HG03064 (cell line): ENCODE results near the gene KCTD1.

ENCODE experiments used
- ATAC-seq: cut with Tn5 transposase; IDR thresholded peaks from one replicate; pipeline ENCODE4 v1.9.1; 2021; ENCODE audit warnings: low read depth; ENCODE audit not compliant: unreplicated experiment

KCTD1 gene

GRCh38 chr18:26548415-26549262 is at the start of gene KCTD1:
TSS of gene KCTD1 (minus strand) at chr18:26548553. CDS start at chr18:26548536, 17 bp downstream.
- peak; percentile 39 for ATAC-seq

- no peak for ATAC-seq
These were observed 45.3 kb upstream of the KCTD1 start for GRCh38 chr18:26593365-26594320.

GRCh38 chr18:26584745-26585144 is 36.4 kb upstream of the KCTD1 start:
- ATAC-seq, result no peak

DNA sequence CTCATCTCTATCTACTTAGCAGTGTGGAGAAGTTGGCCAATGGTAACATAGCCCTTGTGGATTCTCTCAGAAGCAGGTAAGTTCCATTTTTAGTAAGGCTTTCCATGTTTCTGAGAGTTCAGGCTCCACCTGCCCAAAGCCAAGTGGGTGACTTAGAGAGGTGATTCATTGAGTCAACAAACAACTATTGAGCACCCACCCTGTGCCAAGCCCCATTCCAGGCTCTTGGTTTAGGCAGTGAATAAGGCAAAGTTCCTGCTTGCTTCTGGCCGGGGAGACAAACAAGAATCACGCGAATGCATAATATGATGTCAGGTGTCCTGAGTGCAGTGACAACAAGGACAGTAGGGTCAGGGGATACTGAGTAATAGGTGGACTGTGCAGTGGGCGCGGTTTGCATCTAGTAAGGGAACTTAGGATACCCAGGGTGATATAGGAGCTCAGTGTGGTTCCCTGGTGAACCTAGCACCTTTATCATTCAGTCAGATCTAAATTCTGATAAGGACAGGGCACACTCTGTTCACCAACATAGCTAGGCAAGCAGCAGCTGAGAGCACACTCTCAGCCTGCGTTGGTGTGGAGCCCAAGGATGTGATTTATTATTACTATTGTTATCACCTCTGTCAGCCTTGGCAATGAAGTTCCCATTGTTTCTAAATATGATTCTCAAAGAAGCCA is 31.7 kb upstream of the KCTD1 start:
- ATAC-seq, result no peak

DNA sequence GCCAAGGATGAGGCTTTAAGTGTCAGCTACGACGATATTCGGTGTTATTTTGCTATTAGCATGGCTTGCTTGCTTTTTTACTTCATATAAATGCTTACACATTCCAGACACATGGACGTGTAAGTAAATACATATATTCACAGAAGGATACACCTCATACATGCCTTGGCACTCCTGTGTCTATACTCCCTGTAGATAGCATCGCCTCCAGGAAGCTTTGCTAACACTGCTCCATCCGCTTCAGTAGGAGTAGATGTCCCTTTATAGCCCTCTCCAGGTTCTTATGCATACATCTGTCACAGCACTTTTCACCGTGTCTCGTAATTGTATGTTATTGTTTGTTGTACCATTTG is 27.5 kb upstream of the KCTD1 start:
- no peak for ATAC-seq

DNA sequence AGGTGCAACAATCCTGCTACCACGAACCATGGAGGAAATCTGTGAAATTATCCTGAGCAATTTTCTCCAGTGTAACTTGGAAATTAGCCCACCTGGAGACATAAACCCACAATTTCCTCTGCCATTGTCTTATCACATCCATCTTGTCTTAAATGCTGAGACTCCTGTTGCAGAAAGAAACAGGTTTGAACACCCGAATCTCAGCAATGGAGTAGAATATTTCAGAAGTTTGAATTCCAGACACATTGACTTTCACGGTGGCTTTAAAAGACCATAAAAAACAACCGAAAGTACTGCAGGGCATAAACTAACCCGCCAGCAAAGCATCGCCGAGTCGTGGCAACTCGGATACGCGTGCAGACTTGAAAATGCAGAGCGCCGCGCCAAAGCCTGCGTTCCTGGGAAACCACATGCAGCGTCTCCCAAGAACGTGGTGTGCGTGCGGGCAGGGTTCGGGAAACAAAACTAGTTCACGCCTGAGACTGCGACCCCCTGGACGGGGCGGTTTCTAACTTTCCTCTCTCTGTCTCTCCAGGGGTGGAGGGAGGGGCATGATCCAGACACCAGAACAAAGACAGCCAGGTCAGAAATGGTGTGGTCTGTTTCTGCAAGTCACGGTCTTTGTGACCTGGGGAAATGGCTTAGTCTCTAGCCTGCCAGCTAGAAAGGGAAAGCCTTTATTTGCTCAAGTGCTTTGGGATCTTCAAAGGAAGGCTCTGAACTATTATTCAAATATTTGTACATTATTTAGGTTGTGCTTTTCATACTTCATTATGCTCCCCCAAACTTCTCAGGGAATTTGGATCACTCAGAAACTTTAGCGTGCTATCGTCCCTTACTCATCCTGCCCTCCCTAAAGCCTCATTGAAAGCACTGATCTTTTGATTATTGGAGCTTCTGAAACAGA is 26.9 kb upstream of the KCTD1 start:
- no peak for ATAC-seq

GRCh38 chr18:26568926-26569665 is 20.7 kb upstream of the KCTD1 start:
- no peak for ATAC-seq

- ATAC-seq, result no peak
These were observed 20.2 kb upstream of the KCTD1 start for GRCh38 chr18:26568513-26568912.

- ATAC-seq, result no peak
These were observed 18.7 kb upstream of the KCTD1 start for GRCh38 chr18:26566874-26567555.

DNA sequence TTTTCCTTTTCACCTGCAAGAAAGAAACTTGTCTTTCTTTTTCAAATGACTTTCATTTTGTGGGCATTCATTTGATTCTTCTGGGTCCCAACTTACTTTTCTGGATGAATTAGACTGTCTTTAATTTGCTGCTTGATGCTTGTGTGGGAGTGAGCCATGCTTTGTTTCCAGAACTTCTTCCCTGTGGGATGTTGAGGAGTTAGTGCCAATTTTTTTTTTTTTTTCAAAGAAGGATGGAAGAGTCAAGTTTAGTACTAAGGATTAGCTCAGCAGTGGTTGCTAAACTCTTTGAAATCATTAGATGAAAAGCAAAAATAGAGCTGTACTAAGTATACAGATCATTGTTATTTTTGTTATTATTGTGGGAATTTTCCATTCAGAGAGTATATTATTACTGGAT is 17.2 kb upstream of the KCTD1 start:
- ATAC-seq, result no peak

DNA sequence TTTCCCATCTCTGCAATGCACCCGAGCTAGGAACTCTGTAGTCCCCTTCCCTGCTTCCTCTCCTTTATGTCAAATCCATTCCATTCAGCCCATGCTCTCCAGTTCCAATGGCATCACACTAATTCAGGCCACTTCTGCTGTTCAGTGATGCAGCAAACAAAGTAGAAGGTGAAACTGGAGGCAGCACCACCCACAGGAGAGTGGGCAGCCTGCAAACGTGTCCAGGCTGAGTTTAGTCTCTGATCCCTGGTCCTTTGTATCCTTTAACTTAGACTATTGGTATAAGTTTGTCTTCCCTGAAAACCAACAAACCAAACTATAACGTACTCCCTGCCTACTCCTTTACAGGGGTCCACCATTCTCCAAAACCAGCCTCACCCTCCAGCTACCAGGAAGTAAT is 14.7 kb upstream of the KCTD1 start:
- ATAC-seq, result no peak

GRCh38 chr18:26562568-26562967 is 14.2 kb upstream of the KCTD1 start:
- no peak for ATAC-seq

- ATAC-seq, result no peak
These were observed 13.4 kb upstream of the KCTD1 start for GRCh38 chr18:26561769-26562168.

DNA sequence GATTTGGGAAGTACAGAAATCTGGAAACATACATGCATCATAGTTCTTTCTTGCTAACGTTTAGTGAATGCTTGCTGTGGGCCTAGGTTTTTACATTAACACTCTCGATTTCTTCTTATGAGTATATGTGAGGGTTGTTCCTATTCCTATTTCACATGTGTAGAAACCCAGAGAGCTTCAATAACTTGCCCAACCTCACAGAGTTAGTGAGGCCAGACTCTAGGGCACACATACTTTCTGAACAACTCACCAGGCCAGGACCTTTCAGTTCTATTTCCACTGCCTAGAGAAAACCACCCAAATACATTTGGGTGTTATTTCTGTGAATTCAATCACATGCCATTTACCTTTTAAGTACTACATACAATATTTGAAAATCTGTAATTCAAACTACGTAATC is 8.2 kb upstream of the KCTD1 start:
- peak; percentile 84 for ATAC-seq

DNA sequence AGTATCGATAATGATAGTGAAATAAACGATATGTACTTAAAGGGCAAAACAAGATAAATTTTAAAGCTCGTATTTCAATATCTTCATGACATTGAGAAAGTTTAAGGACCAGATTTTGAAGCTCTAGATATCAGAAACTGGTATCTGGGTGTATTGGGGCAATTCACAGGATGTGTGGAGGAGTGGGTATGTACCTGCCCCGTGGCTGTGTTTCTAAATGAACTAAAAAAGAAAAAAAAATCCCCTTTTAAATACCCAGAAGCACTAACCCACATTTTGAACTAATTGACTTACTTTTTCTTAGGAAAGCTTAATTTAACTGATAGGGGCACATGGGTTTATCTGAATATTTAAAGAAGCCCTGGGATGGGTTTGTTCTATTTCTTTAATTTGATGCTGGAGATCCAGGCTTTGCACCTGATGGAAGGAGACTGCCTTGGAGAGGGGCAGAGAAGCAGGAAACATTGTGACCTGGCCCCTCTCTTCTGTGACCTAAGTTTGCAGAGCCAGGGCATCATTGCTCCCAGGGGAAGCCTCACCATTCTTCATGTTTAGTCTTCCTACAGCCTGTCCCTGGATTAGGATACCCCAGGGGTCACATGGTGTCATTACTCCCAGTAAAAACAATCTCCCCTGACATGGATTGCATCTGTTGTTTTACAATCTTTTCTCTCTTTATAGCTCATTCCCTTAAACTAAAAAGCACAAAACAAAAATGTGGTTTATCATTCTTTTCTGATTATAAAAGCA is 7.6 kb upstream of the KCTD1 start:
- no peak for ATAC-seq

- ATAC-seq, result no peak
These were observed 5.6 kb upstream of the KCTD1 start for GRCh38 chr18:26553943-26554342.

DNA sequence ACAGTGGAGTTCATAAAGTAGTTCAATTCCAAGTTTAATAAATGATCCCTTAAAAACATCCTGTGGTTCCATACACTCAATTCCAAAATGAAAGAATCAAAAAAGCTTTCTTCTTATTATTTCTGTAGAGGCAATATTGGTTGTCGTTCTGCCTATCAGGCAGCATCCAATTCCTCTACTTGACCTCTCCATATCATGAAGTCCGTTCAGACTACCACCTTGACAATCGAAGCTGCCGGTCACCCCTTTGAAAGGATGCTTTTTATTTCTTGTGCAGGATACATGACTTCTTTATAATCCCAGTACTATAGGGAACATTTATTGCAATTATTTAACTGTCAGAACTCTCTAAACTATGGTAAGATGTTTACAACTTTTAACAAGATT is 3.3 kb upstream of the KCTD1 start:
- no peak for ATAC-seq
